GM12878 (cell line): ENCODE measurements around the gene ELP6. TPM values are rescaled to one million over a fixed set of nuclear protein-coding genes. Genes with fewer than 3 reads are reported as not detected.
"Not testable (repeated sequence)": the region's sequence is repeated elsewhere in the genome, so short reads cannot be mapped to it uniquely, and the experiment has no call there.

Experiments
- ATAC-seq: fragments of 200-7000 bp; cut with Tn5 transposase; 3 replicates; pipeline ENCODE4 v1.9.1; 2020; ENCODE audit warnings: mild to moderate bottlenecking, moderate library complexity
- BruUV-seq: library from RNA; stranded (reverse); fragments of 400-500 nt; replicated peaks from 2 replicates; lab custom pipeline; 2021; lab: Mats Ljungman, UMichigan
- CTCF ChIA-PET: fragments of 300-600 bp; sonication (Branson Sonifier 250); formaldehyde crosslinking; extraction: SDS; loops from one replicate; lab custom pipeline; 2021; ENCODE audit warnings: inconsistent platforms; lab: Yijun Ruan, JAX
- POLR2A ChIA-PET: fragments of 350-600 bp; formaldehyde crosslinking; extraction: SDS; loops from one replicate; lab custom pipeline; 2021; ENCODE audit warnings: inconsistent platforms; lab: Charles Lee
- RAD21 ChIA-PET: fragments of 300-600 bp; sonication (Branson Sonifier 250); formaldehyde crosslinking; loops from one replicate; lab custom pipeline; 2023; ENCODE audit warnings: antibody characterized with exemption; ENCODE audit not compliant: unreplicated experiment; lab: Charles Lee
- SMC1A ChIA-PET: fragments of 300-600 bp; sonication (Branson Sonifier 250); formaldehyde crosslinking; loops from one replicate; lab custom pipeline; 2023; ENCODE audit not compliant: unreplicated experiment, uncharacterized antibody; lab: Charles Lee
- DNase-seq: peaks from one replicate; pipeline ENCODE4 v3.0.0-alpha.2; 2011; ENCODE audit warnings: low read depth, low spot score
- FAIRE-seq: peaks from 3 replicates; lab custom pipeline; 2011; peaks lifted over from hg19 to GRCh38; lab: Jason Lieb, UNC
- H2AFZ ChIP-seq: 2 replicates; pipeline ENCODE4 v1.6.0; 2011; ENCODE audit warnings: low read depth, low read length, control low read depth; ENCODE audit not compliant: control insufficient read depth
- H3K27ac ChIP-seq: 2 replicates; pipeline ENCODE4 v1.5.1; 2011; ENCODE audit warnings: control low read depth; ENCODE audit not compliant: control insufficient read depth, insufficient read depth
- H3K27me3 ChIP-seq, 2 experiments: replicated peaks in 1 of 2; 2 replicates each; pipeline versions ENCODE4 v1.6.0 to v1.6.1; 2011; ENCODE audit warnings: low read length in 1 of 2; ENCODE audit not compliant: control insufficient read depth in 2 of 2, insufficient read depth in 2 of 2
- H3K36me3 ChIP-seq, 2 experiments: 2 replicates each; pipeline ENCODE4 v1.5.1; 2011; ENCODE audit warnings: low read length in 1 of 2; ENCODE audit not compliant: control insufficient read depth in 2 of 2, insufficient read depth in 2 of 2
- H3K4me1 ChIP-seq: 2 replicates; pipeline ENCODE4 v1.6.1; 2011; ENCODE audit warnings: mild to moderate bottlenecking, low read length, moderate library complexity, mixed read lengths; ENCODE audit not compliant: control insufficient read depth, insufficient read depth
- H3K4me2 ChIP-seq: 2 replicates; pipeline ENCODE4 v1.6.0; 2011; ENCODE audit warnings: control low read depth; ENCODE audit not compliant: control insufficient read depth, insufficient read depth
- H3K4me3 ChIP-seq: fragments of 200-600 bp; sonication (generic); 2 replicates; pipeline ENCODE4 v1.5.1; 2016
- H3K79me2 ChIP-seq: 2 replicates; pipeline ENCODE4 v1.6.0; 2011; ENCODE audit warnings: low read length; ENCODE audit not compliant: control insufficient read depth, insufficient read depth
- H3K9ac ChIP-seq: 2 replicates; pipeline ENCODE4 v1.8.0; 2011; ENCODE audit warnings: low read length, control low read depth, mixed read lengths; ENCODE audit not compliant: control insufficient read depth, insufficient read depth
- H3K9me3 ChIP-seq: replicated peaks from 3 replicates; pipeline ENCODE4 v1.5.1; 2011; ENCODE audit warnings: mild to moderate bottlenecking, low read length; ENCODE audit not compliant: control insufficient read depth, insufficient read depth
- H4K20me1 ChIP-seq: 2 replicates; pipeline ENCODE4 v1.6.0; 2011; ENCODE audit not compliant: control insufficient read depth, insufficient read depth
- WGBS: methylation state at CpG from one replicate; pipeline ENCODE4 v1.1.6; 2016; ENCODE audit warnings: low lambda C conversion rate; ENCODE audit not compliant: insufficient replicate concordance, insufficient coverage; ENCODE audit errors: missing lambda C conversion rate; 5-methylcytosine and 5-hydroxymethylcytosine counted together
- in situ Hi-C: fragments of 300-500 bp; cut with MboI; formaldehyde crosslinking; loops from 9 replicates; pipeline ENCODE4 v1.14.3; 2018; ENCODE audit warnings: mixed read lengths
- intact Hi-C: fragments of 100-400 bp; cut with micrococcal nuclease; formaldehyde crosslinking; loops from one replicate; pipeline ENCODE4 v1.14.2; 2022; ENCODE audit not compliant: unreplicated experiment
- polyA plus RNA-seq, 11 experiments: library from polyadenylated mRNA; depleted of rRNA in 4 of 11; unstranded in 6 of 11; stranded (reverse) in 5 of 11; fragments of >200 nt; fragmentation: Nextera tagmentation in 4 of 11; fragmentation: Illumina TruSeq in 1 of 11; extraction: Ambion mirVana in 4 of 11; extraction: Trizol in 1 of 11; gene quantifications; 1 replicate in 1 of 11; 2 replicates in 10 of 11; pipeline versions ENCODE4 v1.2.1 to v1.2.3, GENCODE V29; 2011 to 2016; ENCODE audit warnings: inconsistent platforms in 2 of 11, missing spikeins in 2 of 11, low read depth in 1 of 11
- total RNA-seq, 4 experiments: library from RNA; depleted of rRNA in 3 of 4; stranded (reverse); fragments of >200 nt in 3 of 4; fragmentation: Illumina TruSeq in 1 of 4; extraction: Trizol in 1 of 4; gene quantifications; 2 replicates each; pipeline versions ENCODE4 v1.2.1 to v1.2.3, GENCODE V29; 2013 to 2021

ELP6 gene
- total and polyA plus RNA-seq, 10 of the 15 experiments (the other 5 are each of a cell fraction or from before 2014, with no cell fraction given), result 39.5 to 83.3 (median 50.2) TPM

DNA sequence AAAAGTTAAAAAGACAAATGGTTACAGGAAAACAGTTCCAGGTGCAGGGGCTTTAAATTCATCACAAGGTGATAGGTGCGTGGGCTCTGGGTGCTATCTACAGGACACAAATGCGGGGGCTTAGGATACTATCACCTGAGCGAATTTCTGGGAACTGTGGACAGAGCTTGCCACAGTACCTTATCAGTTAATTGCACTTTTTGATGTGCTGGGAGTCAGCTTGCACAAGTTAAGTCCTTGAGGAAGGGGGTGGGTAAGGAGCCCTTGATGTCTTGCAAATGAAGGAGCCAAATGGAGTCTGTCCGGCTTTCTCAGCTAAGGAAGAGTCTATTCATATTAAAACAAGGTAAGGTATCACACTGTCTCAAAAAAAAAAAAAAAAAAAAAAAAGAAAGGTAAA, 31.7 kb downstream of the ELP6 start:
- H3K27ac ChIP-seq, ATAC-seq, H3K79me2 ChIP-seq, FAIRE-seq, H4K20me1 ChIP-seq, H3K9me3 ChIP-seq, H2AFZ ChIP-seq, H3K36me3 ChIP-seq, intact Hi-C loops, DNase-seq, H3K27me3 ChIP-seq, in situ Hi-C loops, H3K4me3 ChIP-seq, H3K9ac ChIP-seq, H3K4me1 ChIP-seq, BruUV-seq, H3K4me2 ChIP-seq: not testable (repeated sequence)
- ChIA-PET RAD21 (interaction anchor here (1.0 kb wide), 1 partner anchor 315 kb away, joined by 3 read pairs; no protein-coding TSS in a partner anchor), POLR2A (interaction anchor here (0.6 kb wide), 1 partner anchor 77 kb away, joined by 4 read pairs; no protein-coding TSS in a partner anchor), SMC1A (interaction anchor here (1.2 to 1.7 kb wide), 4 partner anchors 8 to 43 kb away, joined by 3 read pairs; no protein-coding TSS in a partner anchor), CTCF (interaction anchor here (1.6 kb wide), 1 partner anchor 61 kb away, joined by 9 read pairs; no protein-coding TSS in a partner anchor)
- 79% methylated on average over 4 of the region's 4 CpGs for WGBS

DNA sequence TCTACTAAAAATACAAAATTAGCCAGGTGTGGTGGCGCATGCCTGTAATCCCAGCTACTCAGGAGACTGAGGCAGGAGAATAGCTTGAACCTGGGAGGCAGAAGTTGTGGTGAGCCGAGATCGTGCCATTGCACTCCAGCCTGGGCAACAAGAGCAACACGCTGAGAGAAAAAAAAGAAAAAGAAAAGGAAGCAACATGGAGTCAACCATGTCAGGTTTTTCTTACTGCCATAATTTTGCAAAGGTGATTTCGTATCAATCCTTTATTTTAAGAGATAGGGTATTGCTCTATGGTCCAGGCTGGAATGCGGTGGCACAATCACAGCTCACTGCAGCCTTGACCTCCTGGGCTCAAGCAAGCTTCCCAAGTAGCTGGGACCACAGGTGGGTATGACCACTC, 33.2 kb downstream of the ELP6 start:
- H3K36me3 ChIP-seq, H3K4me1 ChIP-seq, H3K4me2 ChIP-seq, H3K27me3 ChIP-seq, H4K20me1 ChIP-seq, RAD21 ChIA-PET, H3K27ac ChIP-seq, DNase-seq, BruUV-seq, H3K4me3 ChIP-seq, FAIRE-seq, H3K79me2 ChIP-seq, H3K9ac ChIP-seq, ATAC-seq, intact Hi-C loops, POLR2A ChIA-PET, in situ Hi-C loops, H3K9me3 ChIP-seq, H2AFZ ChIP-seq: not testable (repeated sequence)
- CTCF ChIA-PET, result interaction anchor here (7.3 kb wide), 1 partner anchor 58 kb away, joined by 118 read pairs; no protein-coding TSS in a partner anchor
- 93% methylated on average over 6 of the region's 6 CpGs for WGBS
- SMC1A ChIA-PET, result interaction anchor here (1.1 to 1.7 kb wide), 3 partner anchors 18 to 59 kb away, joined by 3 to 6 read pairs (median 3); no protein-coding TSS in a partner anchor
